ENCODE measurements around the gene FYN.

FYN gene

GRCh38 chr6:111767752-111768430 is 105.4 kb downstream of the FYN start:
- no peak for DNase-seq

GRCh38 chr6:111766201-111766857 is 106.9 kb downstream of the FYN start:
- DNase-seq: no peak

- no peak for DNase-seq
These were observed 107.5 kb downstream of the FYN start for GRCh38 chr6:111765763-111766162.

- no peak for DNase-seq
These were observed 108.7 kb downstream of the FYN start for GRCh38 chr6:111764238-111765175.

- DNase-seq: no peak
These were observed 109.9 kb downstream of the FYN start for GRCh38 chr6:111763381-111763780.

GRCh38 chr6:111761783-111762312 is 111.4 kb downstream of the FYN start:
- DNase-seq: no peak

- DNase-seq: no peak
These were observed 112.0 kb downstream of the FYN start for GRCh38 chr6:111761212-111761611.

GRCh38 chr6:111759836-111760785 is 113.1 kb downstream of the FYN start:
- DNase-seq: no peak

GRCh38 chr6:111759331-111759835 is 113.9 kb downstream of the FYN start:
- DNase-seq: no peak

GRCh38 chr6:111758608-111759329 is 114.5 kb downstream of the FYN start:
- DNase-seq: no peak

GRCh38 chr6:111757342-111757741 is 115.9 kb downstream of the FYN start:
- DNase-seq: no peak

- DNase-seq: no peak
These were observed 118.8 kb downstream of the FYN start for GRCh38 chr6:111754423-111754822.

GRCh38 chr6:111753573-111753972 is 119.7 kb downstream of the FYN start:
- no peak for DNase-seq

- DNase-seq: no peak
These were observed 120.8 kb downstream of the FYN start for GRCh38 chr6:111752476-111752875.

- DNase-seq: no peak
These were observed 122.2 kb downstream of the FYN start for GRCh38 chr6:111750753-111751673.

- no peak for DNase-seq
These were observed 123.1 kb downstream of the FYN start for GRCh38 chr6:111750153-111750552.

- no peak for DNase-seq
These were observed 125.0 kb downstream of the FYN start for GRCh38 chr6:111748231-111748647.

- DNase-seq: no peak
These were observed 125.4 kb downstream of the FYN start for GRCh38 chr6:111747829-111748228.

GRCh38 chr6:111747396-111747795 is 125.9 kb downstream of the FYN start:
- no peak for DNase-seq

- DNase-seq: no peak
These were observed 126.3 kb downstream of the FYN start for GRCh38 chr6:111746983-111747382.

All from DMS79 (cell line).